Activated CD8-positive, alpha-beta memory T cell treated with anti-CD3 and anti-CD28 coated beads, Interleukin-2, amount 10 ng/mL, durations not matched to agents 7 days and 5 days (primary cell): Measurements from ENCODE around the gene MYOCD. TPM values are rescaled to one million over a fixed set of nuclear protein-coding genes. Genes with fewer than 3 reads are reported as not detected.

ENCODE experiments used
- ATAC-seq: fragments of 150-1000 bp; cut with Tn5 transposase; one replicate; pipeline ENCODE4 v1.10.0; 2021; ENCODE audit warnings: moderate library complexity
- CTCF ChIA-PET: fragments of 350-600 bp; sonication (Branson Sonifier 250); formaldehyde crosslinking; loops from one replicate; lab custom pipeline; 2021; ENCODE audit warnings: antibody characterized with exemption; lab: Charles Lee
- DNase-seq: peaks from one replicate; pipeline ENCODE4 v3.0.0-alpha.2; 2020
- H3K27ac Mint-ChIP-seq: one replicate; pipeline ENCODE4 v1.8.0; 2021; ENCODE audit warnings: mild to moderate bottlenecking, mixed read lengths
- H3K27me3 Mint-ChIP-seq: one replicate; pipeline ENCODE4 v1.8.0; 2021; ENCODE audit warnings: mixed read lengths
- H3K36me3 Mint-ChIP-seq: one replicate; pipeline ENCODE4 v1.8.0; 2021; ENCODE audit warnings: mild to moderate bottlenecking, mixed read lengths
- H3K4me1 Mint-ChIP-seq: one replicate; pipeline ENCODE4 v1.8.0; 2021; ENCODE audit warnings: mixed read lengths
- H3K4me3 Mint-ChIP-seq: one replicate; pipeline ENCODE4 v1.8.0; 2021; ENCODE audit warnings: mild to moderate bottlenecking, moderate library complexity, mixed read lengths
- H3K9me3 Mint-ChIP-seq: one replicate; pipeline ENCODE4 v1.8.0; 2022; ENCODE audit warnings: low read depth, mixed read lengths
- total RNA-seq, 2 experiments: library from RNA; stranded (reverse); gene quantifications; one replicate each; pipeline ENCODE4 v1.2.3, GENCODE V29; 2021

Gene MYOCD
- total RNA-seq, 2 experiments from 2014 or later = not detected

DNA sequence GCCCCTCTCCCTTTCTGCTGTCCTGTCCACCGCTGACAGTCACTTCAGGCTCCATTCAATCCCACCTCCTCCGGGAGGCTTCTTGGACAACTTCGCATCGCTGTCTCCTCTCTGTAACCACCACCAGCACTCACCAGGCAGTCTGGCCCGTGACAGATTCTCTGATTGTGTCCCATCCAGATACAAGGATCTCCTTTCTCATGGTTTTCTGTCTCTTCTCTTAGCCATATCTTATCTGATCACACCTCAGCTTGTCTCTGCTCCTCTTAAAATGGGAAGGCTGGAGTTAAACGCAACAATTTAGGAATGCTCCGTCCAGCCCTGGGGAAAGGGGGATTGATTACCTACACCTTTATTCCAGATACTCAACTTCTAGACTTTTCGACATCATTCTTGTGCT is 66.7 kb downstream of the MYOCD start:
- CTCF ChIA-PET = no interaction called here
- Mint-ChIP-seq H3K27ac (no peak overlapping the region), H3K36me3 (no peaks in the 10 kb centered on the region), H3K4me3 (no peak overlapping the region), H3K9me3 (peaks cover 7% of the 10 kb centered on the region), H3K4me1 (no peaks in the 10 kb centered on the region), H3K27me3 (no peaks in the 10 kb centered on the region)
- no peak for DNase-seq
- ATAC-seq = no peak

DNA sequence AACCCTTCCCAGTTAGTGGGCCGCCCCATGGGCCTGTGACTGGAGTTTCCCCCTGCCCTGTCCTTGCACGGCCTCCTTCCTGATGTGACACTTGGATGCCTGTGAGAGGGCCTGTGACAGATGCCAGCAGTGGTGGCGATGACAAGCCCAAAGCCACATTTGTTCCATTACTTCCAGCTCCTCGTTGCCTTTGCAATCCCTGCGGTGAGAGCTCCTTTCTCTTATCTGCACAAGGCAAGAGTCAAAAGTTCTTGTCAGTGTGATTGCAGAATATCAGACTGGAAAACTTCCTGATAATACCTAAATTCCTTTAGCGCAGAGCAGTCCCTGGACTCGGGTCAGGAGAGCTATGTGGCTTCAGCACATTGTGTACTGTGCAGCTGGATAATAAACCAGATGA is 69.2 kb downstream of the MYOCD start:
- no peaks in the 10 kb centered on the region for H3K27me3 Mint-ChIP-seq
- no peak overlapping the region for H3K4me3 Mint-ChIP-seq
- H3K36me3 Mint-ChIP-seq = no peaks in the 10 kb centered on the region
- ATAC-seq (no peak), DNase-seq (no peak)
- no peak overlapping the region for H3K27ac Mint-ChIP-seq
- no peaks in the 10 kb centered on the region for H3K4me1 Mint-ChIP-seq
- CTCF ChIA-PET = no interaction called here
- H3K9me3 Mint-ChIP-seq = peaks cover 7% of the 10 kb centered on the region

DNA sequence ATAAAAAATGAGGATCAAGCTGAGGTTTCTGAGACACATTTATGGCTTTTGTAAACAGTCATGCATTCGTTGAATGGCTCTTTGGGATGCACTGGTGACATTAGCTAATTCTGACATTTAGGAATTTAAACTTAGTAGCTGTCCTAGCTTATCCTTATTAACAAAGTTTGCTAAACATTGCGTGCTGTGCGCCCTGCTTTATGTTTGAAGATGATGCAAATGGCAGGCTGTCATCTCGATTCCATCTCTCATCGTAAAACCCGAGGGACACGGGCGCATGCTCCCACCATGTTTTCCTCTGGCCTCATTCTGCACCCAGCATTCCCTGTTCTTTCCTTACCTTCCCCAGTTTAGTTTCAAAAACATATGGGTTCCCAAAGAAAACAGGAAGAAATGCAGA is 69.8 kb downstream of the MYOCD start:
- Mint-ChIP-seq H3K36me3 (no peaks in the 10 kb centered on the region), H3K4me3 (no peak overlapping the region), H3K27me3 (no peaks in the 10 kb centered on the region), H3K4me1 (no peaks in the 10 kb centered on the region), H3K9me3 (peaks cover 7% of the 10 kb centered on the region), H3K27ac (no peak overlapping the region)
- CTCF ChIA-PET = no interaction called here
- no peak for ATAC-seq
- DNase-seq = no peak

DNA sequence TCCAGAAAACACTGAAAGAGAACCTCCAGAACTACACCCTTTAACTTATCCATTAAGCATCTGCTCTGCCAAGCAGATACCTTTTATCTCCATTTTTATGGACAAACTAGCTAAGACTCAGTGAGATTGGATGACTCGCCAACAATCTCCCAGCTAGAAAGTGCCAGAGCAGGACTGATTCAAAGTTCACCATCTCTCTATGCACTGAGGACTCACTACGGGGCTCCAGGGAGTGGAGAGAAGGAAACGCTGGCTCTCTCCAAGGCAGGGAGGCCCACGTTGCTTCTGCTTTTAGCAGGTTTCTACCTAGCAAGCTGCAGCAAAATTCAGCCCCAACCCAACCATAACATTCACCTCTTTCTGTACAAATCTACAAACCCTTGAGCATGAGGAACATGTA is 70.8 kb downstream of the MYOCD start:
- no peak for ATAC-seq
- no peak overlapping the region for H3K4me3 Mint-ChIP-seq
- H3K27ac Mint-ChIP-seq = no peak overlapping the region
- no peaks in the 10 kb centered on the region for H3K36me3 Mint-ChIP-seq
- H3K4me1 Mint-ChIP-seq = no peaks in the 10 kb centered on the region
- CTCF ChIA-PET = no interaction called here
- peaks cover 7% of the 10 kb centered on the region for H3K9me3 Mint-ChIP-seq
- H3K27me3 Mint-ChIP-seq = no peaks in the 10 kb centered on the region
- no peak for DNase-seq

DNA sequence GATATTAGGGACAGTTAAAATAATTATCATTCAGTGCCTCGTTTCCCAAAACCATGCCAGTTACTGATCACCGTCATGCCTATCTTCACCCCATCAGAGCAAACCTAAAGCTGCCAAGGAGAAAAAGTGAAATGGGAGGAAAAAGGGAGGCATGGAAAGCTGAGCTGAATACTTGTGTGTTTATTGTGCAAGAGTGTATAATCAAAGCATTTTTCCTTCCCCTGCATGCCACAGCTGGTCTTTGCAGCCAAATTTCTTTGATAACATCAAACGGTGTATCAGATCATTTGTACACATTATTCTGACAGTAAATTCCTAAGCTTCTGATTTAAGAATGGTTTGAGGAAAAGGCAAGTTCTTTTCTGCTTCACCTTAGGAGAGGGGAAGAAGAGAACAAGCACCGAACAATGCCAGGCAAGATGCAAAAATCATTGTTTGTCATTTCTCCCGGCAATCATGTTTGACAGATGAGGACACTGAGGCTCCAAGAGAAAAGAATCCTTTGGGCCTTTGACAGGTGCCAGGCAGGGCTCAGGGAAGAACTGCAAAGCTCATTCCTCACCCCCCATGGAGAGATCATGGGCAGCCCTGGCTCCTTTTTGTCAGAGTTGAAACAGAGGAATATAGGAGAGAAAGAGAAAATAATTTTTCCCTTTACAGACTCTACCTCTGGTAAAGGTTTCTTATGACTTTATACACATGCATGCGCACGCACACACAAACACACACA is 72.2 kb downstream of the MYOCD start:
- H3K4me3 Mint-ChIP-seq = no peak overlapping the region
- H3K27me3 Mint-ChIP-seq = no peaks in the 10 kb centered on the region
- H3K9me3 Mint-ChIP-seq = peaks cover 3% of the 10 kb centered on the region
- no peaks in the 10 kb centered on the region for H3K36me3 Mint-ChIP-seq
- H3K27ac Mint-ChIP-seq = no peak overlapping the region
- H3K4me1 Mint-ChIP-seq = no peaks in the 10 kb centered on the region
- CTCF ChIA-PET = no interaction called here
- no peak for ATAC-seq
- DNase-seq = no peak

DNA sequence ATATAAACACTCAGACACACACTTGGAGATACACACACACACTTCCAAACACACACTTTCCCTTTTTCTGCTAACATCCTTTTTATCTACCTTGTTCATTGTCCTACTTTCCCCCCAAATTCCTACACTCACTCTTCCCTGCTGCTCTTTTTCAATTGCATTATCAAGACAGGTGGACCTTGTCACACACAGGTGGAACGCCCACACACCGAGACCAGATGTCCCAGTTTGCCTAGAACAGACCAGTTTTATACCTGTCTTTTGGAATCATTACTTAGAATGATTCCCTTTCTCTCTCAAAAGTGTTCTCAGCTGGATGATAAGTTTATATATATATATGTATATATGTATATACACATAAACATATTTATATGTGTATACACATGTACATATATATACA is 72.9 kb downstream of the MYOCD start:
- peaks cover 3% of the 10 kb centered on the region for H3K9me3 Mint-ChIP-seq
- no peaks in the 10 kb centered on the region for H3K27me3 Mint-ChIP-seq
- H3K36me3 Mint-ChIP-seq = no peaks in the 10 kb centered on the region
- CTCF ChIA-PET = no interaction called here
- H3K4me1 Mint-ChIP-seq = no peaks in the 10 kb centered on the region
- DNase-seq (no peak), ATAC-seq (no peak)
- no peak overlapping the region for H3K27ac Mint-ChIP-seq
- H3K4me3 Mint-ChIP-seq = no peak overlapping the region

DNA sequence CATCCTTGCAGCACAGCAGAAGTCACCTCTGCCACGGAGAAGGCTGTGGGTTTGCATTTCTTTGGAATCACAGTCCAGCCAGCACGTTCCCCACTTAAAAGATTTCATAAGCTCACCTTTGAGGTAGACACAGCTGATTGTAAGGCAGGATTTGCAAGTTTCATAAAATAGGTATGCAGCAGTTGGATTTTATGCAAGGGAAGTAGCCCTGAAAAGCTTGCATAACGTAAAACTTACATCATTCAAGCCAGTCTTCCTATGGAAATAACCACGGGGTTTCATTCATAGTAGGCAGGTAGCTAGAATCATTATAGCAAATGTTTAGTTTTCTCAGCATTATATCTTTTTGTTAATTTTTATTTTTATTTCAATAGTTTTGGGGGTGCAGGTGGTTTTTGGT is 73.8 kb downstream of the MYOCD start:
- no peaks in the 10 kb centered on the region for H3K9me3 Mint-ChIP-seq
- H3K4me3 Mint-ChIP-seq = no peak overlapping the region
- no peak for ATAC-seq
- CTCF ChIA-PET = no interaction called here
- H3K36me3 Mint-ChIP-seq = no peaks in the 10 kb centered on the region
- no peak overlapping the region for H3K27ac Mint-ChIP-seq
- H3K27me3 Mint-ChIP-seq = no peaks in the 10 kb centered on the region
- no peaks in the 10 kb centered on the region for H3K4me1 Mint-ChIP-seq
- DNase-seq = no peak

DNA sequence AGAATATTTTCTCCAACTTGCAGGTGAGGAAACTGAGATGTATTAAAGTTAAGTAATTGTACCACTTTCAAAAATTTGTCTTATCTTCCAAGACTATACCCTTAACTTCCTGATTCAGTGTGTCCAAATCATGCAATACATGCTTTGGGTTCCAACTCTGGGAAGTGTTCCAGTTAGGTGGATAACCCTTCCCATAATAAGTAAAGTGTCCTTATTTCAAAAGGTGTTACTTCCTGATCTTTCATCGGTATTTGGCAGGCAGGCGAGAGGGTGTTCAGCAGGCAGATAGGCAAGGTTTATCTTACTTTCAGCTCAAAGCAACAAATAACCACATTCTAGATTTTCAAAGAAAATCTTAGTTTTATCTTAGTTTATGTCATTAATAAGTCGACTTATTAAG is 77.4 kb downstream of the MYOCD start:
- H3K4me3 Mint-ChIP-seq = no peak overlapping the region
- H3K27me3 Mint-ChIP-seq = no peaks in the 10 kb centered on the region
- CTCF ChIA-PET = interaction anchor here (0.7 kb wide), 1 partner anchor 544 kb away, joined by 4 read pairs; no protein-coding TSS in a partner anchor
- H3K9me3 Mint-ChIP-seq = no peaks in the 10 kb centered on the region
- H3K36me3 Mint-ChIP-seq = no peaks in the 10 kb centered on the region
- no peak overlapping the region for H3K27ac Mint-ChIP-seq
- DNase-seq (no peak), ATAC-seq (no peak)
- H3K4me1 Mint-ChIP-seq = no peaks in the 10 kb centered on the region

DNA sequence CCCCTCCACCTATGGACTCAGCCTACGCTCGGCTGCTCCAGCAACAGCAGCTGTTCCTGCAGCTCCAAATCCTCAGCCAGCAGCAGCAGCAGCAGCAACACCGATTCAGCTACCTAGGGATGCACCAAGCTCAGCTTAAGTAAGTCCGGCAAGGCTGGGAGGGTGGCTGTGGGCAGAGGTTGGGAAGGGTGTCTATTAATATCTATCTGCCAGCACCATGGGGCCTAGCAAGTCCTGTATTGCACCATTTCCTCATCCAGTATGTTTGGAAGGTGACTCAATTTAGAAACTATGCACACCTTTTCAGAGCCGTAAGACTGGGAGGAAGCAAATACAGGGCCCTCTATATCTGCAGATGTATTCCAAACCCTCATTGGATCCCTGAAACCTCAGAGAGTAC is 78.6 kb downstream of the MYOCD start:
- no peaks in the 10 kb centered on the region for H3K9me3 Mint-ChIP-seq
- DNase-seq (no peak), ATAC-seq (no peak)
- H3K4me3 Mint-ChIP-seq = no peak overlapping the region
- H3K36me3 Mint-ChIP-seq = no peaks in the 10 kb centered on the region
- no peaks in the 10 kb centered on the region for H3K4me1 Mint-ChIP-seq
- CTCF ChIA-PET = no interaction called here
- no peak overlapping the region for H3K27ac Mint-ChIP-seq
- H3K27me3 Mint-ChIP-seq = no peaks in the 10 kb centered on the region

DNA sequence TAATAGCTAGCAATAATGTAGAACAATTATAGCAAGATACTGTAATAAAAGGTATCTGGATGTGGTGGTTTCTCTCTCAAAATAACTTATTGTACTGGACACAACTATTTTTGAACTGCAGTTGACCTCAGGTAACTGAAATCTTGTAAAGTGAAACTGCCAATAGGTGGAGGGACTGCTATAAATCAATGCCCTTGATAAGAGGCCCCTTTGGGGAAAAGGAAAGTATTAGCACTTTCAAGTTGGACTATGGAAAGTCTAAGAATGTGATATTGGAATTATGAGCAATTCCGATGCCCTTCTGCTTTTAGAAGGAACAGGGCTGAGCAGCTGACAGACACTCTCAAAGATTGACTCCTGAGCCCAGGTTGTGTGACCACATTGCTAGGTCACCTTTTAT is 79.1 kb downstream of the MYOCD start:
- H3K4me3 Mint-ChIP-seq = no peak overlapping the region
- CTCF ChIA-PET = no interaction called here
- H3K36me3 Mint-ChIP-seq = no peaks in the 10 kb centered on the region
- no peaks in the 10 kb centered on the region for H3K27me3 Mint-ChIP-seq
- no peak overlapping the region for H3K27ac Mint-ChIP-seq
- H3K9me3 Mint-ChIP-seq = no peaks in the 10 kb centered on the region
- DNase-seq (no peak), ATAC-seq (no peak)
- H3K4me1 Mint-ChIP-seq = no peaks in the 10 kb centered on the region

DNA sequence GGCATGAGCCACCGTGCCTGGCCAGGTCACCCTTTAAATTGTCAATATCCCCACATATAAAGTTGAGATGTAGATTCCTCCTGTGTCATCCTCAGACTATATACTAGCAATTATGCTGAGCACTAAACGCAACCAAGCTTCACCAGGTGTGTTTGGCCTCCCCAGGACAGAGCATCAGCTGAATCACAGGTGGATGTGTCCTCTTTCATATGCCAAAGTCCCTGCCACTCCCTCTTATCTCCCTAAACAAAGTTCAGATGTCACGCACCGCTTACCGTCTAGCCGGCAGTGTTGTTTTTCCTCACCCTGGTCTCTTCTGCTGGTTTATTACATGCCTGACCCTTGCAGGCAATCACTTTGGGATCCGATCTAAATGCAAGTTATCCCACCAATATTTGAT is 79.8 kb downstream of the MYOCD start:
- H3K4me3 Mint-ChIP-seq = no peak overlapping the region
- no peaks in the 10 kb centered on the region for H3K36me3 Mint-ChIP-seq
- ATAC-seq (no peak), DNase-seq (no peak)
- no peaks in the 10 kb centered on the region for H3K9me3 Mint-ChIP-seq
- no peaks in the 10 kb centered on the region for H3K27me3 Mint-ChIP-seq
- H3K4me1 Mint-ChIP-seq = no peaks in the 10 kb centered on the region
- CTCF ChIA-PET = no interaction called here
- H3K27ac Mint-ChIP-seq = no peak overlapping the region

DNA sequence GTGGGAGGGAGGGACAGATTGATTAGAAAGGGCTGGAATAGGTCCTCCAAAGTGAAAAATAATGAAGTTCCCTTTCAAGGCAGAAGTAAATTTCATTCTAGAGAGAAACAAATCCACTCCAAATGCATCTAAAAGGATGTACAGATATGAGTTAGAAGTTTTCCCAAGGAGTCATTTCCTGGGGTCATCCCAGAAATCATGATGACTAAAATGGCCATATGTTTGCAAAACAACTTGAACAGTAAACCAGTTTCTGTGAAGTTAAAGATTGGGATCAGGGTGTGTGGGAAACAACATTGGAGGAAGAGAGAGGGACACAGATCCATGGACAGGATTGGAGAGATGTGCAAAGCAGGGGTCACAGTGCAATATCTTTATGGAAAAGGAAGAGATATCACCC is 91.1 kb downstream of the MYOCD start:
- CTCF ChIA-PET = no interaction called here
- no peak overlapping the region for H3K27ac Mint-ChIP-seq

DNA sequence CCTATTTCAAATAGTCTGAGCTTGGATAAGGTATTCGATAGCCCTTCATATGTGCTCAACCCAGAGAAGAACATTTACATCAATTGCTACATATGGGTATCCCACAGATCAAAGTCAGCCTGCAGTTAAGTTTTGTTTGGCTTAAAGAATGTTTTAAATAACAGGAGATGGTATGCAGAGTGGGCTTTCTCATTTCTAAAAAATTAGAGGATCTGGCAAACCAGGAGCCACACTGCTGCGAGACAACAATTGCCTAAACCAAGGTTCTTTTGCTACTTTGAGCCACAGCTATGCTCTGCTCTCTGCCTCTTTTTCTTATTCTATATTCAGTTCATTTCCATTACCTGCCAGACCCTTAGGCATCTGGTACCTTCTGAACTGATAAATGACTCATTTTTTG is 93.4 kb downstream of the MYOCD start:
- Mint-ChIP-seq H3K9me3 (peaks cover 5% of the 10 kb centered on the region), H3K4me1 (no peaks in the 10 kb centered on the region), H3K36me3 (no peaks in the 10 kb centered on the region), H3K27ac (no peak overlapping the region), H3K4me3 (no peak overlapping the region), H3K27me3 (no peaks in the 10 kb centered on the region)
- no peak for ATAC-seq
- DNase-seq = no peak
- CTCF ChIA-PET = no interaction called here

More for the DNA sequence above, 91.1 kb downstream of the MYOCD start:
- no peak for ATAC-seq
- no peak overlapping the region for H3K4me3 Mint-ChIP-seq
- DNase-seq = no peak
- no peaks in the 10 kb centered on the region for H3K27me3 Mint-ChIP-seq
- H3K4me1 Mint-ChIP-seq = no peaks in the 10 kb centered on the region
- H3K36me3 Mint-ChIP-seq = no peaks in the 10 kb centered on the region
- H3K9me3 Mint-ChIP-seq = peaks cover 5% of the 10 kb centered on the region

DNA sequence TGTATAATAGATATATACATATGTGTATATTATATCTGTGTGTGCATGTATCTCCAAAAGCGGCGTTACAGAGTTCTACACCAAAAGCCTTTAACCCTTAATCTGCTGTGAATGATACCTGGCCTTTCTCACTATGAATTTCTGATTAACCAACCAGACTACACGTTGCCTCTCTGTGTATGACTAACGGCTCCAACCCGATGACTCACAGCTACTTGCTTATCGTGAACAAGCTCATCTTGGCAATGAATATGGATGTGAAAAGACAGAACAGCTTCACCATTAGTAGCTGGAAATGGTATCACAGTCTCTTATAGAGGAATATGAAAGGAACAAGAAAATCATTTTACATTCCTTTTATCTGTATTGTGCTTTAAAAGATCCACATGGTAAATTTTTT is 99.9 kb downstream of the MYOCD start:
- Mint-ChIP-seq H3K27ac (no peak overlapping the region), H3K9me3 (peaks cover 11% of the 10 kb centered on the region), H3K36me3 (no peaks in the 10 kb centered on the region), H3K4me1 (no peaks in the 10 kb centered on the region), H3K27me3 (no peaks in the 10 kb centered on the region), H3K4me3 (no peak overlapping the region)
- ATAC-seq (no peak), DNase-seq (no peak)
- CTCF ChIA-PET = no interaction called here

DNA sequence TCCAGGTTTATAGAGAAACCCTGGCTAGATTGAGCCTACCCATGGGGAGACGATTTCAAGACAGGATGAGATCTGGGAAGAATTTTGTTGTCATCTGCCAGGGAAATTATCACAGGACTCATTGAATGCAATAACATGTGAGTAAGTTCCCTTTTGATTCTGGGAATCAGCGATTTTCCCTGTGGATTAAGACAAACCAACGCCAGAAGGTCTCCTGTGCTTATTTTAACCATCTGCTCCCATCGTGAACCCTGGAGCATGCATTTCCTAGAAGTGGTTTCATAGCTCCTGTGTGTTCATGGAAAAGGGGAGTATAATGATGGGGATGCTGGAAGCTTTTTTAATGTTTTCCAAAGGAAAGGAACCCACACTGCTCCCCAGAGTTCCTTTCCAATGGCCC is 102.6 kb downstream of the MYOCD start:
- Mint-ChIP-seq H3K27me3 (no peaks in the 10 kb centered on the region), H3K27ac (no peak overlapping the region), H3K9me3 (peaks cover 7% of the 10 kb centered on the region), H3K4me1 (no peaks in the 10 kb centered on the region), H3K36me3 (no peaks in the 10 kb centered on the region), H3K4me3 (no peak overlapping the region)
- CTCF ChIA-PET = no interaction called here
- no peak for ATAC-seq
- no peak for DNase-seq
